ENCODE data around the gene ATP6V1B1. TPM values are rescaled to one million over a fixed set of nuclear protein-coding genes. Genes with fewer than 3 reads are reported as not detected.

The ATP6V1B1 gene
- total and polyA plus RNA-seq, 2 of the 13 experiments (the other 11 are each of a cell fraction or from before 2014, with no cell fraction given) = 0.58 to 1.6 TPM

- TF ChIP-seq ZNF232 (CRISPR knock-in tag; IDR thresholded peaks at IDR 0.05; ENCODE audit: borderline replicate concordance) (peak; percentile 82), LCORL (IDR thresholded peaks at IDR 0.05) (0 out of 2 replicates have a peak, but pooled peaks have one; percentile 46), LCORL (CRISPR knock-in tag; IDR thresholded peaks at IDR 0.05) (no peak; the same call in 1 of the 2 replicates), ZNF460 (CRISPR knock-in tag; IDR thresholded peaks at IDR 0.05; ENCODE audit: borderline replicate concordance) (no peak), ZSCAN29 (CRISPR knock-in tag; conservative IDR thresholded peaks at IDR 0.05) (peak; percentile 21; the same call in 1 of the 2 replicates), CHCHD3 (CRISPR knock-in tag; IDR thresholded peaks at IDR 0.05) (0 out of 2 replicates have a peak, but pooled peaks have one; percentile 82), ZKSCAN5 (CRISPR knock-in tag; IDR thresholded peaks at IDR 0.05) (no peak), SP1 (IDR thresholded peaks at IDR 0.05) (no peak), SP1 (CRISPR knock-in tag; IDR thresholded peaks at IDR 0.05) (no peak), ZNF331 (CRISPR knock-in tag; IDR thresholded peaks at IDR 0.05) (no peak; the same call in 1 of the 2 replicates), ZNF224 (CRISPR knock-in tag; IDR thresholded peaks at IDR 0.05) (peak; percentile 90; the same call in 1 of the 2 replicates), HOXA3 (CRISPR knock-in tag; IDR thresholded peaks at IDR 0.05) (peak; percentile 56; the same call in 1 of the 2 replicates), MEIS1 (CRISPR knock-in tag; IDR thresholded peaks at IDR 0.05; ENCODE audit: borderline replicate concordance) (0 out of 2 replicates have a peak, but pooled peaks have one; percentile 22), ZFP62 (CRISPR knock-in tag; IDR thresholded peaks at IDR 0.05) (0 out of 2 replicates have a peak, but pooled peaks have one; percentile 72), MAF1 (CRISPR knock-in tag; IDR thresholded peaks at IDR 0.05; ENCODE audit: borderline replicate concordance) (peak; percentile 77), ZNF543 (CRISPR knock-in tag; IDR thresholded peaks at IDR 0.05) (peak; percentile 72; the same call in 1 of the 2 replicates), YEATS4 (CRISPR knock-in tag; IDR thresholded peaks at IDR 0.05; ENCODE audit: borderline replicate concordance) (peak; percentile 26; the same call in 1 of the 2 replicates), RBM22 (optimal IDR thresholded peaks at IDR 0.05; ENCODE audit: low read length) (no peak), ZNF724P (CRISPR knock-in tag; IDR thresholded peaks at IDR 0.05; ENCODE audit: borderline replicate concordance) (peak; percentile 81; the same call in 1 of the 2 replicates)
- TF ChIP-seq, protein P1, sequence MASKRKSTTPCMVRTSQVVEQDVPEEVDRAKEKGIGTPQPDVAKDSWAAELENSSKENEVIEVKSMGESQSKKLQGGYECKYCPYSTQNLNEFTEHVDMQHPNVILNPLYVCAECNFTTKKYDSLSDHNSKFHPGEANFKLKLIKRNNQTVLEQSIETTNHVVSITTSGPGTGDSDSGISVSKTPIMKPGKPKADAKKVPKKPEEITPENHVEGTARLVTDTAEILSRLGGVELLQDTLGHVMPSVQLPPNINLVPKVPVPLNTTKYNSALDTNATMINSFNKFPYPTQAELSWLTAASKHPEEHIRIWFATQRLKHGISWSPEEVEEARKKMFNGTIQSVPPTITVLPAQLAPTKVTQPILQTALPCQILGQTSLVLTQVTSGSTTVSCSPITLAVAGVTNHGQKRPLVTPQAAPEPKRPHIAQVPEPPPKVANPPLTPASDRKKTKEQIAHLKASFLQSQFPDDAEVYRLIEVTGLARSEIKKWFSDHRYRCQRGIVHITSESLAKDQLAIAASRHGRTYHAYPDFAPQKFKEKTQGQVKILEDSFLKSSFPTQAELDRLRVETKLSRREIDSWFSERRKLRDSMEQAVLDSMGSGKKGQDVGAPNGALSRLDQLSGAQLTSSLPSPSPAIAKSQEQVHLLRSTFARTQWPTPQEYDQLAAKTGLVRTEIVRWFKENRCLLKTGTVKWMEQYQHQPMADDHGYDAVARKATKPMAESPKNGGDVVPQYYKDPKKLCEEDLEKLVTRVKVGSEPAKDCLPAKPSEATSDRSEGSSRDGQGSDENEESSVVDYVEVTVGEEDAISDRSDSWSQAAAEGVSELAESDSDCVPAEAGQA (IDR thresholded peaks at IDR 0.05; ENCODE audit: low read depth) = no peak; the same call in 1 of the 2 replicates
- TF ChIP-seq, protein P1 (CRISPR knock-in tag; IDR thresholded peaks at IDR 0.05; ENCODE audit: borderline replicate concordance) = peak; percentile 87
Measured at GRCh38 chr2:70901227-70902066, 34.3 kb upstream of the ATP6V1B1 start (continued).

All from HepG2 (cell line).